IPS-18a (cell line): ENCODE measurements around the gene TAF9B.

ENCODE experiments used
- H3K27ac ChIP-seq: one replicate; pipeline ENCODE4 v1.5.1; 2013; ENCODE audit warnings: low read length
- H3K27me3 ChIP-seq: one replicate; pipeline ENCODE4 v1.6.1; 2013; ENCODE audit warnings: mild to moderate bottlenecking, low read length; ENCODE audit not compliant: control insufficient read depth, insufficient read depth
- H3K36me3 ChIP-seq: one replicate; pipeline ENCODE4 v1.6.1; 2013; ENCODE audit warnings: low read depth, low read length; ENCODE audit not compliant: control insufficient read depth
- H3K4me1 ChIP-seq: one replicate; pipeline ENCODE4 v1.6.1; 2013; ENCODE audit warnings: low read depth, low read length; ENCODE audit not compliant: control insufficient read depth
- H3K4me3 ChIP-seq: one replicate; pipeline ENCODE4 v1.5.1; 2013; ENCODE audit warnings: low read length
- H3K9ac ChIP-seq: one replicate; pipeline ENCODE4 v1.6.1; 2013; ENCODE audit warnings: mild to moderate bottlenecking, low read length, moderate library complexity
- H3K9me3 ChIP-seq: one replicate; pipeline ENCODE4 v1.6.1; 2013; ENCODE audit warnings: low read depth, low read length; ENCODE audit not compliant: control insufficient read depth

The TAF9B gene

GRCh38 chrX:78111140-78111931, 28.1 kb downstream of the TAF9B start:
- Histone ChIP-seq H3K27ac (no peak overlapping the region), H3K27me3 (no peaks in the 10 kb centered on the region), H3K36me3 (peaks cover 52% of the 10 kb centered on the region), H3K4me3 (no peak overlapping the region), H3K9me3 (peaks cover 5% of the 10 kb centered on the region), H3K4me1 (no peaks in the 10 kb centered on the region), H3K9ac (no peak overlapping the region)

- H3K9me3 ChIP-seq: peaks cover 5% of the 10 kb centered on the region
- peaks cover 9% of the 10 kb centered on the region for H3K4me1 ChIP-seq
- H3K36me3 ChIP-seq: peaks cover 33% of the 10 kb centered on the region
- no peak overlapping the region for H3K4me3 ChIP-seq
- H3K9ac ChIP-seq: no peak overlapping the region
- H3K27me3 ChIP-seq: no peaks in the 10 kb centered on the region
- no peak overlapping the region for H3K27ac ChIP-seq
Measured at GRCh38 chrX:78109458-78109857, 30.0 kb downstream of the TAF9B start.

GRCh38 chrX:78106651-78106986, 32.8 kb downstream of the TAF9B start:
- H3K36me3 ChIP-seq: peaks cover 11% of the 10 kb centered on the region
- no peak overlapping the region for H3K27ac ChIP-seq
- no peak overlapping the region for H3K9ac ChIP-seq
- peak overlapping the region; percentile 86 for H3K4me3 ChIP-seq
- H3K4me1 ChIP-seq: peaks cover 9% of the 10 kb centered on the region
- no peaks in the 10 kb centered on the region for H3K27me3 ChIP-seq
- H3K9me3 ChIP-seq: peaks cover 13% of the 10 kb centered on the region

GRCh38 chrX:78105944-78106650, 33.4 kb downstream of the TAF9B start:
- H3K27me3 ChIP-seq: no peaks in the 10 kb centered on the region
- peaks cover 9% of the 10 kb centered on the region for H3K4me1 ChIP-seq
- no peak overlapping the region for H3K27ac ChIP-seq
- H3K9ac ChIP-seq: no peak overlapping the region
- H3K9me3 ChIP-seq: peaks cover 9% of the 10 kb centered on the region
- H3K4me3 ChIP-seq: peak overlapping the region; percentile 86
- H3K36me3 ChIP-seq: peaks cover 7% of the 10 kb centered on the region

- H3K4me1 ChIP-seq: peaks cover 9% of the 10 kb centered on the region
- H3K4me3 ChIP-seq: peak overlapping the region; percentile 86
- peak overlapping the region; percentile 67 for H3K27ac ChIP-seq
- peaks cover 9% of the 10 kb centered on the region for H3K9me3 ChIP-seq
- peak overlapping the region; percentile 91 for H3K9ac ChIP-seq
- H3K36me3 ChIP-seq: peaks cover 5% of the 10 kb centered on the region
- H3K27me3 ChIP-seq: no peaks in the 10 kb centered on the region
Measured at GRCh38 chrX:78104447-78105176, 34.8 kb downstream of the TAF9B start.

GRCh38 chrX:78103623-78104446, 35.6 kb downstream of the TAF9B start, which contains the start of gene PGK1:
PGK1 (plus strand) TSS chrX:78104248; CDS start chrX:78104341, 93 bp downstream.
- Histone ChIP-seq H3K36me3 (peaks cover 5% of the 10 kb centered on the region), H3K4me3 (peak within 1 kb of the TSS; percentile 86), H3K9me3 (peaks cover 9% of the 10 kb centered on the region), H3K4me1 (peaks cover 9% of the 10 kb centered on the region), H3K27me3 (no peaks in the 10 kb centered on the region), H3K27ac (peak within 1 kb of the TSS; percentile 67), H3K9ac (peak within 1 kb of the TSS; percentile 91)

GRCh38 chrX:78103001-78103622, 36.3 kb downstream of the TAF9B start:
- no peak overlapping the region for H3K27ac ChIP-seq
- H3K27me3 ChIP-seq: no peaks in the 10 kb centered on the region
- peaks cover 9% of the 10 kb centered on the region for H3K9me3 ChIP-seq
- H3K9ac ChIP-seq: peak overlapping the region; percentile 26
- H3K4me1 ChIP-seq: peaks cover 9% of the 10 kb centered on the region
- peaks cover 5% of the 10 kb centered on the region for H3K36me3 ChIP-seq
- peak overlapping the region; percentile 40 for H3K4me3 ChIP-seq

GRCh38 chrX:78102091-78102490, 37.4 kb downstream of the TAF9B start:
- Histone ChIP-seq H3K36me3 (no peaks in the 10 kb centered on the region), H3K9ac (no peak overlapping the region), H3K27me3 (no peaks in the 10 kb centered on the region), H3K9me3 (peaks cover 9% of the 10 kb centered on the region), H3K4me1 (peaks cover 9% of the 10 kb centered on the region), H3K4me3 (no peak overlapping the region), H3K27ac (no peak overlapping the region)

GRCh38 chrX:78098108-78098507, 41.3 kb downstream of the TAF9B start:
- Histone ChIP-seq H3K36me3 (no peaks in the 10 kb centered on the region), H3K9ac (no peak overlapping the region), H3K27me3 (no peaks in the 10 kb centered on the region), H3K4me3 (no peak overlapping the region), H3K27ac (no peak overlapping the region), H3K4me1 (no peaks in the 10 kb centered on the region), H3K9me3 (peaks cover 13% of the 10 kb centered on the region)

- Histone ChIP-seq H3K4me1 (no peaks in the 10 kb centered on the region), H3K27me3 (no peaks in the 10 kb centered on the region), H3K36me3 (no peaks in the 10 kb centered on the region), H3K27ac (no peak overlapping the region), H3K9ac (no peak overlapping the region), H3K4me3 (no peak overlapping the region), H3K9me3 (peaks cover 9% of the 10 kb centered on the region)
Measured at GRCh38 chrX:78092296-78092695, 47.2 kb downstream of the TAF9B start.
